GM23338 (cell line): Measurements from ENCODE around the gene TMEM132D. TPM values are rescaled to one million over a fixed set of nuclear protein-coding genes. Genes with fewer than 3 reads are reported as not detected.

ENCODE experiments used
- ATAC-seq: fragments of 200-7000 bp; cut with Tn5 transposase; 3 replicates; pipeline ENCODE4 v1.9.1; 2020
- DNase-seq: peaks from one replicate; pipeline ENCODE4 v3.0.0-alpha.2; 2015; ENCODE audit warnings: low spot score
- H2AFZ ChIP-seq: fragments of 200-600 bp; sonication (generic); 2 replicates; pipeline ENCODE4 v1.8.0; 2016; ENCODE audit warnings: antibody characterized with exemption, mild to moderate bottlenecking, moderate library complexity
- H3F3A ChIP-seq: fragments of 200-600 bp; sonication (generic); replicated peaks from 2 replicates; pipeline ENCODE4 v1.8.0; 2017; ENCODE audit warnings: antibody characterized with exemption, mixed run types, low read depth
- H3K27ac ChIP-seq: fragments of 200-600 bp; sonication (generic); 2 replicates; pipeline ENCODE4 v1.6.1; 2016; ENCODE audit warnings: low read depth
- H3K27me3 ChIP-seq: fragments of 200-600 bp; sonication (generic); 2 replicates; pipeline ENCODE4 v1.8.0; 2016; ENCODE audit warnings: mild to moderate bottlenecking, mixed run types, moderate library complexity; ENCODE audit not compliant: insufficient read depth
- H3K36me3 ChIP-seq: fragments of 200-600 bp; sonication (generic); 2 replicates; pipeline ENCODE4 v1.8.0; 2016; ENCODE audit warnings: mild to moderate bottlenecking; ENCODE audit not compliant: insufficient read depth
- H3K4me1 ChIP-seq: fragments of 200-600 bp; sonication (generic); 2 replicates; pipeline ENCODE4 v1.8.0; 2016; ENCODE audit warnings: mild to moderate bottlenecking, moderate library complexity; ENCODE audit not compliant: insufficient read depth
- H3K4me2 ChIP-seq: fragments of 200-600 bp; sonication (generic); 2 replicates; pipeline ENCODE4 v1.7.1; 2017; ENCODE audit warnings: mixed run types
- H3K4me3 ChIP-seq: fragments of 200-600 bp; sonication (generic); 2 replicates; pipeline ENCODE4 v1.6.1; 2016; ENCODE audit warnings: mixed run types
- H3K79me2 ChIP-seq: fragments of 200-600 bp; sonication (generic); replicated peaks from 2 replicates; pipeline ENCODE4 v1.8.0; 2017; ENCODE audit warnings: mild to moderate bottlenecking; ENCODE audit not compliant: insufficient read depth
- H3K9me2 ChIP-seq: fragments of 200-600 bp; sonication (generic); 2 replicates; pipeline ENCODE4 v1.8.0; 2017; ENCODE audit not compliant: insufficient read depth
- H4K20me1 ChIP-seq: fragments of 200-600 bp; sonication (generic); replicated peaks from 2 replicates; pipeline ENCODE4 v1.8.0; 2017; ENCODE audit warnings: mild to moderate bottlenecking; ENCODE audit not compliant: insufficient read depth
- H3K27ac Mint-ChIP-seq: 2 replicates; pipeline ENCODE4 v1.8.0; 2020; ENCODE audit warnings: inconsistent platforms, mild to moderate bottlenecking, moderate library complexity, mixed read lengths
- H3K27me3 Mint-ChIP-seq: 3 replicates; pipeline ENCODE4 v1.8.0; 2022; ENCODE audit warnings: low read depth, mild to moderate bottlenecking, moderate library complexity, mixed read lengths, inconsistent platforms; ENCODE audit not compliant: insufficient read depth, poor library complexity
- H3K36me3 Mint-ChIP-seq: 3 replicates; pipeline ENCODE4 v1.8.0; 2021; ENCODE audit warnings: low read depth, mild to moderate bottlenecking, inconsistent platforms, moderate library complexity, mixed read lengths
- H3K4me1 Mint-ChIP-seq: 3 replicates; pipeline ENCODE4 v1.8.0; 2020; ENCODE audit warnings: mild to moderate bottlenecking, inconsistent platforms, mixed read lengths
- H3K4me3 Mint-ChIP-seq: 3 replicates; pipeline ENCODE4 v1.8.0; 2021; ENCODE audit warnings: moderate library complexity, mild to moderate bottlenecking, inconsistent platforms, mixed read lengths
- H3K9me3 Mint-ChIP-seq: 3 replicates; pipeline ENCODE4 v1.8.0; 2020; ENCODE audit warnings: moderate library complexity, mild to moderate bottlenecking, inconsistent platforms, mixed read lengths
- CREB1 ChIP-seq: fragments of 250-450 bp; sonication (Bioruptor Pico); IDR thresholded peaks from 2 replicates; pipeline ENCODE4 v1.5.0; 2020; ENCODE audit warnings: low read depth, mild to moderate bottlenecking, moderate library complexity
- ETS1 ChIP-seq: IDR thresholded peaks from 2 replicates; pipeline ENCODE4 v1.6.1; 2016; ENCODE audit warnings: antibody characterized with exemption
- EZH2 ChIP-seq: fragments of 200-600 bp; sonication (generic); IDR thresholded peaks from one replicate; pipeline ENCODE4 v1.8.0; 2017; ENCODE audit warnings: antibody characterized with exemption, mild to moderate bottlenecking, low read depth; ENCODE audit not compliant: unreplicated experiment
- EZH2phosphoT487 ChIP-seq: fragments of 200-600 bp; sonication (generic); IDR thresholded peaks from one replicate; pipeline ENCODE4 v1.8.1; 2018; ENCODE audit warnings: antibody characterized with exemption; ENCODE audit not compliant: unreplicated experiment
- JUNB ChIP-seq: IDR thresholded peaks from one replicate; pipeline ENCODE4 v1.6.1; 2016; ENCODE audit warnings: antibody characterized with exemption; ENCODE audit not compliant: unreplicated experiment
- NANOG ChIP-seq: IDR thresholded peaks from 2 replicates; pipeline ENCODE4 v1.6.1; 2016; ENCODE audit warnings: antibody characterized with exemption, borderline replicate concordance
- POLR2AphosphoS5 ChIP-seq: IDR thresholded peaks from 2 replicates; pipeline ENCODE4 v1.6.1; 2016; ENCODE audit warnings: antibody characterized with exemption, low read depth
- ZNF114 ChIP-seq: fragments of 250-450 bp; sonication (Bioruptor Pico); IDR thresholded peaks from 2 replicates; pipeline ENCODE4 v1.5.0; 2020; ENCODE audit warnings: mild to moderate bottlenecking, moderate library complexity
- ZNF331 ChIP-seq: fragments of 250-450 bp; sonication (Bioruptor Pico); IDR thresholded peaks from 2 replicates; pipeline ENCODE4 v1.5.0; 2020; ENCODE audit warnings: low read depth, mild to moderate bottlenecking, moderate library complexity
- polyA plus RNA-seq: library from polyadenylated mRNA; unstranded; fragments of >200 nt; fragmentation: Nextera tagmentation; extraction: Ambion mirVana; gene quantifications from 2 replicates; pipeline ENCODE4 v1.2.1, GENCODE V29; 2016
- total RNA-seq: library from RNA; depleted of rRNA; stranded (reverse); fragments of >200 nt; shearing (Covaris generic); gene quantifications from 2 replicates; pipeline ENCODE4 v1.2.3, GENCODE V29; 2014
- TF ChIP-seq, protein P1 (sequence below): IDR thresholded peaks from one replicate; pipeline ENCODE4 v1.6.1; 2018; ENCODE audit warnings: antibody characterized with exemption; ENCODE audit not compliant: unreplicated experiment
- TF ChIP-seq, protein P2 (sequence below), 2 experiments: fragments of 200-600 bp in 1 of 2; sonication (generic) in 1 of 2; conservative IDR thresholded peaks; 2 replicates each; pipeline versions ENCODE4 v1.5.1 to v1.6.1; 2016 to 2017; ENCODE audit warnings: antibody characterized with exemption in 2 of 2, low read depth in 2 of 2, mild to moderate bottlenecking in 2 of 2, moderate library complexity in 1 of 2
- TF ChIP-seq, protein P3 (sequence below): fragments of 250-450 bp; sonication (Bioruptor Pico); IDR thresholded peaks from 2 replicates; pipeline ENCODE4 v1.5.0; 2020; ENCODE audit warnings: mild to moderate bottlenecking, moderate library complexity

The TMEM132D gene
- total and polyA plus RNA-seq, 2 experiments from 2014 or later, result 0.44 to 5.3 TPM

GRCh38 chr12:129746318-129746717 is 157.5 kb downstream of the TMEM132D start:
- Histone ChIP-seq H3K27ac (no peak overlapping the region), H3K9me2 (no peaks in the 10 kb centered on the region), H3K4me3 (no peak overlapping the region), H3K4me1 (no peaks in the 10 kb centered on the region), H3K27me3 (no peaks in the 10 kb centered on the region), H3K36me3 (no peaks in the 10 kb centered on the region), H4K20me1 (no peaks in the 10 kb centered on the region), H3K79me2 (no peaks in the 10 kb centered on the region), H3F3A (no peaks in the 10 kb centered on the region), H2AFZ (no peak overlapping the region), H3K4me2 (no peak overlapping the region)
- ATAC-seq (no peak), DNase-seq (no peak)
- peaks cover 13% of the 10 kb centered on the region; the same call in 2 of the 3 replicates for H3K9me3 Mint-ChIP-seq
- H3K27ac Mint-ChIP-seq, result no peak overlapping the region
- no peak overlapping the region for H3K4me3 Mint-ChIP-seq
- H3K4me1 Mint-ChIP-seq, result no peaks in the 10 kb centered on the region
- no peaks in the 10 kb centered on the region for H3K27me3 Mint-ChIP-seq
- TF ChIP-seq JUNB (no peak), EZH2phosphoT487 (no peak), CREB1 (CRISPR knock-in tag) (no peak), ZNF114 (CRISPR knock-in tag) (no peak), EZH2 (no peak), ZNF331 (CRISPR knock-in tag) (no peak), NANOG (no peak), ETS1 (no peak), POLR2AphosphoS5 (no peak)
- TF ChIP-seq, protein P1, sequence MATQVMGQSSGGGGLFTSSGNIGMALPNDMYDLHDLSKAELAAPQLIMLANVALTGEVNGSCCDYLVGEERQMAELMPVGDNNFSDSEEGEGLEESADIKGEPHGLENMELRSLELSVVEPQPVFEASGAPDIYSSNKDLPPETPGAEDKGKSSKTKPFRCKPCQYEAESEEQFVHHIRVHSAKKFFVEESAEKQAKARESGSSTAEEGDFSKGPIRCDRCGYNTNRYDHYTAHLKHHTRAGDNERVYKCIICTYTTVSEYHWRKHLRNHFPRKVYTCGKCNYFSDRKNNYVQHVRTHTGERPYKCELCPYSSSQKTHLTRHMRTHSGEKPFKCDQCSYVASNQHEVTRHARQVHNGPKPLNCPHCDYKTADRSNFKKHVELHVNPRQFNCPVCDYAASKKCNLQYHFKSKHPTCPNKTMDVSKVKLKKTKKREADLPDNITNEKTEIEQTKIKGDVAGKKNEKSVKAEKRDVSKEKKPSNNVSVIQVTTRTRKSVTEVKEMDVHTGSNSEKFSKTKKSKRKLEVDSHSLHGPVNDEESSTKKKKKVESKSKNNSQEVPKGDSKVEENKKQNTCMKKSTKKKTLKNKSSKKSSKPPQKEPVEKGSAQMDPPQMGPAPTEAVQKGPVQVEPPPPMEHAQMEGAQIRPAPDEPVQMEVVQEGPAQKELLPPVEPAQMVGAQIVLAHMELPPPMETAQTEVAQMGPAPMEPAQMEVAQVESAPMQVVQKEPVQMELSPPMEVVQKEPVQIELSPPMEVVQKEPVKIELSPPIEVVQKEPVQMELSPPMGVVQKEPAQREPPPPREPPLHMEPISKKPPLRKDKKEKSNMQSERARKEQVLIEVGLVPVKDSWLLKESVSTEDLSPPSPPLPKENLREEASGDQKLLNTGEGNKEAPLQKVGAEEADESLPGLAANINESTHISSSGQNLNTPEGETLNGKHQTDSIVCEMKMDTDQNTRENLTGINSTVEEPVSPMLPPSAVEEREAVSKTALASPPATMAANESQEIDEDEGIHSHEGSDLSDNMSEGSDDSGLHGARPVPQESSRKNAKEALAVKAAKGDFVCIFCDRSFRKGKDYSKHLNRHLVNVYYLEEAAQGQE, result no peak
- TF ChIP-seq, protein P2, sequence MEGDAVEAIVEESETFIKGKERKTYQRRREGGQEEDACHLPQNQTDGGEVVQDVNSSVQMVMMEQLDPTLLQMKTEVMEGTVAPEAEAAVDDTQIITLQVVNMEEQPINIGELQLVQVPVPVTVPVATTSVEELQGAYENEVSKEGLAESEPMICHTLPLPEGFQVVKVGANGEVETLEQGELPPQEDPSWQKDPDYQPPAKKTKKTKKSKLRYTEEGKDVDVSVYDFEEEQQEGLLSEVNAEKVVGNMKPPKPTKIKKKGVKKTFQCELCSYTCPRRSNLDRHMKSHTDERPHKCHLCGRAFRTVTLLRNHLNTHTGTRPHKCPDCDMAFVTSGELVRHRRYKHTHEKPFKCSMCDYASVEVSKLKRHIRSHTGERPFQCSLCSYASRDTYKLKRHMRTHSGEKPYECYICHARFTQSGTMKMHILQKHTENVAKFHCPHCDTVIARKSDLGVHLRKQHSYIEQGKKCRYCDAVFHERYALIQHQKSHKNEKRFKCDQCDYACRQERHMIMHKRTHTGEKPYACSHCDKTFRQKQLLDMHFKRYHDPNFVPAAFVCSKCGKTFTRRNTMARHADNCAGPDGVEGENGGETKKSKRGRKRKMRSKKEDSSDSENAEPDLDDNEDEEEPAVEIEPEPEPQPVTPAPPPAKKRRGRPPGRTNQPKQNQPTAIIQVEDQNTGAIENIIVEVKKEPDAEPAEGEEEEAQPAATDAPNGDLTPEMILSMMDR (conservative IDR thresholded peaks at IDR 0.05; ENCODE audit: low read depth in 2 of 2), result no peak
- TF ChIP-seq, protein P3, sequence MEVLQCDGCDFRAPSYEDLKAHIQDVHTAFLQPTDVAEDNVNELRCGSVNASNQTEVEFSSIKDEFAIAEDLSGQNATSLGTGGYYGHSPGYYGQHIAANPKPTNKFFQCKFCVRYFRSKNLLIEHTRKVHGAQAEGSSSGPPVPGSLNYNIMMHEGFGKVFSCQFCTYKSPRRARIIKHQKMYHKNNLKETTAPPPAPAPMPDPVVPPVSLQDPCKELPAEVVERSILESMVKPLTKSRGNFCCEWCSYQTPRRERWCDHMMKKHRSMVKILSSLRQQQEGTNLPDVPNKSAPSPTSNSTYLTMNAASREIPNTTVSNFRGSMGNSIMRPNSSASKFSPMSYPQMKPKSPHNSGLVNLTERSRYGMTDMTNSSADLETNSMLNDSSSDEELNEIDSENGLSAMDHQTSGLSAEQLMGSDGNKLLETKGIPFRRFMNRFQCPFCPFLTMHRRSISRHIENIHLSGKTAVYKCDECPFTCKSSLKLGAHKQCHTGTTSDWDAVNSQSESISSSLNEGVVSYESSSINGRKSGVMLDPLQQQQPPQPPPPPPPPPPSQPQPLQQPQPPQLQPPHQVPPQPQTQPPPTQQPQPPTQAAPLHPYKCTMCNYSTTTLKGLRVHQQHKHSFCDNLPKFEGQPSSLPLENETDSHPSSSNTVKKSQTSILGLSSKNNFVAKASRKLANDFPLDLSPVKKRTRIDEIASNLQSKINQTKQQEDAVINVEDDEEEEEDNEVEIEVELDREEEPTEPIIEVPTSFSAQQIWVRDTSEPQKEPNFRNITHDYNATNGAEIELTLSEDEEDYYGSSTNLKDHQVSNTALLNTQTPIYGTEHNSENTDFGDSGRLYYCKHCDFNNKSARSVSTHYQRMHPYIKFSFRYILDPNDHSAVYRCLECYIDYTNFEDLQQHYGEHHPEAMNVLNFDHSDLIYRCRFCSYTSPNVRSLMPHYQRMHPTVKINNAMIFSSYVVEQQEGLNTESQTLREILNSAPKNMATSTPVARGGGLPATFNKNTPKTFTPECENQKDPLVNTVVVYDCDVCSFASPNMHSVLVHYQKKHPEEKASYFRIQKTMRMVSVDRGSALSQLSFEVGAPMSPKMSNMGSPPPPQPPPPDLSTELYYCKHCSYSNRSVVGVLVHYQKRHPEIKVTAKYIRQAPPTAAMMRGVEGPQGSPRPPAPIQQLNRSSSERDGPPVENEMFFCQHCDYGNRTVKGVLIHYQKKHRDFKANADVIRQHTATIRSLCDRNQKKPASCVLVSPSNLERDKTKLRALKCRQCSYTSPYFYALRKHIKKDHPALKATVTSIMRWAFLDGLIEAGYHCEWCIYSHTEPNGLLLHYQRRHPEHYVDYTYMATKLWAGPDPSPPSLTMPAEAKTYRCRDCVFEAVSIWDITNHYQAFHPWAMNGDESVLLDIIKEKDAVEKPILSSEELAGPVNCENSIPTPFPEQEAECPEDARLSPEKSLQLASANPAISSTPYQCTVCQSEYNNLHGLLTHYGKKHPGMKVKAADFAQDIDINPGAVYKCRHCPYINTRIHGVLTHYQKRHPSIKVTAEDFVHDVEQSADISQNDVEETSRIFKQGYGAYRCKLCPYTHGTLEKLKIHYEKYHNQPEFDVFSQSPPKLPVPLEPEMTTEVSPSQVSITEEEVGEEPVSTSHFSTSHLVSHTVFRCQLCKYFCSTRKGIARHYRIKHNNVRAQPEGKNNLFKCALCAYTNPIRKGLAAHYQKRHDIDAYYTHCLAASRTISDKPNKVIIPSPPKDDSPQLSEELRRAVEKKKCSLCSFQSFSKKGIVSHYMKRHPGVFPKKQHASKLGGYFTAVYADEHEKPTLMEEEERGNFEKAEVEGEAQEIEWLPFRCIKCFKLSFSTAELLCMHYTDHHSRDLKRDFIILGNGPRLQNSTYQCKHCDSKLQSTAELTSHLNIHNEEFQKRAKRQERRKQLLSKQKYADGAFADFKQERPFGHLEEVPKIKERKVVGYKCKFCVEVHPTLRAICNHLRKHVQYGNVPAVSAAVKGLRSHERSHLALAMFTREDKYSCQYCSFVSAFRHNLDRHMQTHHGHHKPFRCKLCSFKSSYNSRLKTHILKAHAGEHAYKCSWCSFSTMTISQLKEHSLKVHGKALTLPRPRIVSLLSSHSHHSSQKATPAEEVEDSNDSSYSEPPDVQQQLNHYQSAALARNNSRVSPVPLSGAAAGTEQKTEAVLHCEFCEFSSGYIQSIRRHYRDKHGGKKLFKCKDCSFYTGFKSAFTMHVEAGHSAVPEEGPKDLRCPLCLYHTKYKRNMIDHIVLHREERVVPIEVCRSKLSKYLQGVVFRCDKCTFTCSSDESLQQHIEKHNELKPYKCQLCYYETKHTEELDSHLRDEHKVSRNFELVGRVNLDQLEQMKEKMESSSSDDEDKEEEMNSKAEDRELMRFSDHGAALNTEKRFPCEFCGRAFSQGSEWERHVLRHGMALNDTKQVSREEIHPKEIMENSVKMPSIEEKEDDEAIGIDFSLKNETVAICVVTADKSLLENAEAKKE (CRISPR knock-in tag), result no peak
- peaks cover 26% of the 10 kb centered on the region for H3K36me3 Mint-ChIP-seq
